ENCODE data around the gene RAB22A.
"Not testable (repeated sequence)": the region's sequence is repeated elsewhere in the genome, so short reads cannot be mapped to it uniquely, and the experiment has no call there.

RAB22A gene

DNA sequence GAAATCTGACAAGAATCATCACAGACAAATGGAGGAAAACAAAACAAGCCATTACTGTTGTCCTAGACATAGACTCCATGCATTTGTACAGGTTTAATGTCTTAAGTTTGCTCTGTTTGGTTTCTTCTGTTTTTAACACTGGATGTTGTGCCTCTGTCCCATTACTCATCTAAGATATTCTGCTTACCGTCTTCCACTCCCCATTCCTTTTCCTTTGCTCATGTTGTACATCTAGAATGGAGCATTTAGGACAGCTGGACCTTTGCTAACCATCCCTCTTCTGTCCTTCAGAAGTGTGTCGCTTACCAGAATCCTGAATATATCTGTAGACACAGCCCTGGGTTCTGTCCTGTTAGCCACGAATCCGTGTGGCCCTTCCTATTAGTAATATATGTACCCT, 35.2 kb downstream of the RAB22A start:
- DNase-seq (ENCODE audit: low spot score): no peak

DNA sequence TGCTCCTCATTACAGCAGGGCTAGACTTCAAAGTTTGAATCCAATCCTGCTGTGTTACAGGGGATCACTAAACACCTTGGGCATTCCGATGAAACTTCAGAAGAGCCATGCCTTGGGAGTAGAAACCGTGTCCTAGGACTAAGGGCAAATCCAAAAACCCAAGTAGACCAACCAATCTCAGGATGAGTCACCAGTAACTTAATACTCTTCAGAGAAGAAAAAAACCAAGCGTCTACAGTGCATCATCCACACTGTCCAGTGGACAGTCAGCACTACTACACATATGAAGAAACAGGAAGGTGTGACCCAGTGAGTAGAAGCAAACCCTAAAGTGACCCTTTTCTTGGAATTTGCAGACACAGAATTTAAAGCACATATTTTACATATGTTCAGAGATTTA, 40.1 kb downstream of the RAB22A start:
- DNase-seq (ENCODE audit: low spot score): no peak

DNA sequence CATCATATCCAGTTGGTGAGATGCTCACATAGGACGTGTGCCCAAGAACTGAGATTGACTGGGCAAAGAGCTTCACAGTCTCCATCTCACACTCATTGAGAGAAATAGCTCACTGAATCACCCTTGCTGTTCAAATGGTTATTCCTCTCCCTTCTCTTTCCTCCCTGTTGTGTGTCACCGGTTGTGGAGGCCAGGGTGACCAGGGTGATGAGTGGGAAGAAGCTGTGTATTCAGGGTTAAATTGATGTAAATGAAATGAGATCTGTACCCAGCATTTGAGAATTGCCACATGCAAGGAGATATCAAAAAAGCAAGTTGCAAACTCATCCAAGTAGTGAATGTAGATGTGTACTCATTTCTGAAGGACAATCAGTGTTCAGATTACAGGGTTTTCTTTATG, 43.0 kb downstream of the RAB22A start:
- no peak for DNase-seq (ENCODE audit: low spot score)

DNA sequence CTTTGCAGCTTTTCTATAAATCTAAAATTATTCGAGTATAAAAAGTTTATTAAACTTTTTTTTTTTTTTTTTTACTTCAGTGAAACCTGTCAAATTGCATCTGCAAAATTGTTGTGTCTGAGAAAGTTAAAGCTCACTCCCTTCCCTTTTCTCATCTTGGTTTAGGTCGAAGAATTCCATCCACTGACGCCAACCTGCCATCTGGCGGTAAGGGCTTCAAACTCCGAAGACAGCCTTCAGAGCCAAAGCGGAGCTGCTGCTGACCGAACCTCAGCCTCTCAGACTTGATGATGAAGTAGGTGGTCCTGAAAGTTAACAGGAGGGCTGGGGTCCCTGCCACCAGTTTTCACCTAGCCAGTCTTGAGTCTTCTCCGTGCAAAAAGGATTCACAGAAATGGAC, 49.9 kb downstream of the RAB22A start:
- no peak for DNase-seq (ENCODE audit: low spot score)

DNA sequence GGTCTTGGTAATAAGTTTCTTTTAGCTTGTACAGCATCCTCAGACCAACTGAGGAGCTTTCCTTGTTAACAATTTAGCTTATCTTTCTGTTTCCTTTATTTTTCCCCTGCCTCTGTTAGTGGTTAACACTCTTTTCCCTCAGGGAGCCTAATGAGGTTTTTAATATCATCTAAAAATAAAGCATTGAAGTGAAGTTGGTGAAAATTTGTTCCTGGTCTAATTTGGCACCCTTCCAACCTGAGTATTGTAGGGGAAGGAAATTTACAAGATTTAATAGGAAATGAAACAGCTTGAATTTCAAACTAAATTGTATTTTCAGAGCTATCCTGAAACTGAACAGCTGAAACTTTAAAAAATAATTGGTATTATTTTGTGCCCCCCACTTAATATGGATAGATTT, 51.4 kb downstream of the RAB22A start:
- DNase-seq (ENCODE audit: low spot score): no peak

DNA sequence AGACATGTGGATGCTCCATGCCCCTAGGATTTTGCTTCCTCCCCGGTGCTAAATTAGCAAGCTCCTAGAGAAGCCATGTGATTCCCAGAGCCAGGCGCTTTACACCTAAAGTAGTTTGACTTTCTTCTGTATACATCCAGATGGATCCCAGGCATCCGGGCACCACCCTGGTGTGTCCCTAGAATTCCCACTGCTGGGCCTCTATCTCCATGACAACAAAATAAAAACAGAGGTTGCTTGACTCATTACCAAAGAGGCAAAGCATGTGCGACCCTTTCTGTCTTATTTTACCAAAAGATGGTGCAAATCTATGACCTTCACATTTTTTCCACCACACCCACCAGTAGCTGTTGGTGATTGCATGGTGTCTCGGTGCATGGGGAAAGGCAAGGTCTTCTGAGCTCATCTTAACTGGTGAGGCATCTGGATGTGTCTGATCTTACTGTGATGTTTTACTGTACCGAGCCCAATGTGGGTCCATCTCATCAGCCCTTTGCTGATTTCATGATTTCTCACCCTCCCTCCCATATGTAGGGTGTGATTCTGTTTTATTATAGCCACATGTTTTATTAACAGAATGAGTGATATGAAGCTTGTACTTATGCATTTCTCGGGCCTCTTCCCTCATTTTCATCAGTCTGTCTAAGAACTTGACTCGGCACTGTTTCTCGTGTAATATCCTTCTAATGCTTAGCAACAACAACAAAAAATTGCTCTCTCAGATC, 52.1 kb downstream of the RAB22A start:
- DNase-seq (ENCODE audit: low spot score): no peak

DNA sequence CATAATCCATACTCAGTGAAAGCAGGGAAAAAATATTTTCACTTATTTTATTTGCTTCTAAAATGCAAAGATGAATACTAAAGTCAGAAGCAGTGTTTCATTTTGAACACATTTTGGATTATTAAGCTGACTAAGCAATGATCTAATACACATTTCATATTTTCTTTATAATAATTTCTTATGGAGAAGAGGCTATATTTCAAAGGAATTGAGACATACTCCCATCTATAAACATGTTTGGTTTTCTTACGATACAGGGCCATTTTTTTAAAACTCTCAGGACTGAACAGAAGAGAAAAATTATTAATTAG, 52.6 kb downstream of the RAB22A start:
- DNase-seq (ENCODE audit: low spot score): no peak

DNA sequence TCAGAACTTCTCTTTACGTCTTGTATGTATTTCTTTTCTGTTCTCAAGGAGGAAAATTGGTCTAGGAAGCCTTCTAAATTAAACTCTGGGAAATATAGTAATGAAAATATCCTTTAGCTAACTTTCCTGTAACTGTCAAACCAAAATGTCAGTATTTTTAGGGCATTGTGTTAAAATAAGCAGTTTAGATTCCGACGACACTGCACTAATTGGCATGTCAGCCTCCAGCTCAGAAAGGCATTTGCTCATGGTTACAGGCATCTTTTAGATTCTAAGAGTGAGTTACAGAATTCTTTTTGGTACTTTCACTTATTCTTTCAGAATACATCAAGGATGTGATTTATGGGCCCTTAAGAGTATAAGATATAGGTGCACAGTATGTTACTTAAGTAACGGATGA, 53.5 kb downstream of the RAB22A start:
- no peak for DNase-seq (ENCODE audit: low spot score)

DNA sequence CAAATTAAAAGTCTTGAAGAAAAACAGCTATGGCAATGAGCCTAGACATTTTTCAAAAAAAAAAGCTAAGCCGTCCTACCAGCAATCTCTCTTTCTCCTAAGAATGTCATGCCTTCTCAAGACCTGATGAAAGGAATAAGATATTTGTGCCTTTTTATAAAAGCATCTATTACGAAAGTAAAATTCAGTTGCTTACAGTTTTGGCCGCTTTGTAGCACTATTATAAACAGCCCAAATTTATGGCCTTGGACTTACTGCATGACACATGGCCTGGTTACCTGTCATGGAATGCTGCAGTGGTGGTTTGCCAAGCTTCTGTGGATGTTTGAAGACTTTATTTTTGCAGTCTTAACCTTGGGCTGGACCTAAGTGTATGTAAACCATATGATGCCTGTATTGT, 57.4 kb downstream of the RAB22A start:
- DNase-seq (ENCODE audit: low spot score): no peak

DNA sequence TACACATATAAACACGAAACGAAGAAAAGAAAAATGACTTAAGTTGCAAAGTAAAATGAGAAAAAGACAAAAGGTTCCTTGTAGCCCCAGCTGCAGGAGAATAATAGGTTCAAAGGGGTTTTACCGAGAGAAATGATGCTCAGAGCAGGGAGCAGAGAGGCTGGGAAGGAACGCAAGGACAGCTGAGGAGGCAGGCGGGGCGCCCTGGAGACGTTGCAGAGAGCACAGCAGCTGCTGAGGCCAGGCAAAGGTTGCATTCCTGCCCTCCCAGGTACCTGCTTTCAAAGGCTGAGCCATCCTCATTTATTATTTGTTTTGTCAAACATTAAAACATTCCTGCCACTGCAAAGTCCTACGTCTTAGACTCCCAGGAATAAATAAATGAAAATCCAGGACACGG, 63.3 kb downstream of the RAB22A start:
- no peak for DNase-seq (ENCODE audit: low spot score)

DNA sequence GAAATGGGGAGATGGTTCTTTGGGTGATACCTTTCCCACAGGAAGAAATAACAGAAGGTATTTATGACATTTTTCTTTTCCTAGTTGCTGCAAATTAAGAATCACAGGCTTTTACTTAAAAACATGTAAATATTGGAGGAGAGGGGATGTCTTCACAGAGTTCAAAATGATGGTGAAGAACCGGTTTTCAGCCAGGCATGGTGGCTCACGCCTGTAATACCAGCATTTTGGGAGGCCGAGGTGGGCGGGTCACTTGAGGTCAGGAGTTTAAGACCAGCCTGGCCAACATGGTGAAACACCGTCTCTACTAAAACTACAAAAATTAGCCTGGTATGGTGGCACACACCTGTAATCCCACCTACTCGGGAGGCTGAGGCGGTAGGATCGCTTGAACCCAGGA, 63.8 kb downstream of the RAB22A start:
- not testable (repeated sequence) for DNase-seq (ENCODE audit: low spot score)

DNA sequence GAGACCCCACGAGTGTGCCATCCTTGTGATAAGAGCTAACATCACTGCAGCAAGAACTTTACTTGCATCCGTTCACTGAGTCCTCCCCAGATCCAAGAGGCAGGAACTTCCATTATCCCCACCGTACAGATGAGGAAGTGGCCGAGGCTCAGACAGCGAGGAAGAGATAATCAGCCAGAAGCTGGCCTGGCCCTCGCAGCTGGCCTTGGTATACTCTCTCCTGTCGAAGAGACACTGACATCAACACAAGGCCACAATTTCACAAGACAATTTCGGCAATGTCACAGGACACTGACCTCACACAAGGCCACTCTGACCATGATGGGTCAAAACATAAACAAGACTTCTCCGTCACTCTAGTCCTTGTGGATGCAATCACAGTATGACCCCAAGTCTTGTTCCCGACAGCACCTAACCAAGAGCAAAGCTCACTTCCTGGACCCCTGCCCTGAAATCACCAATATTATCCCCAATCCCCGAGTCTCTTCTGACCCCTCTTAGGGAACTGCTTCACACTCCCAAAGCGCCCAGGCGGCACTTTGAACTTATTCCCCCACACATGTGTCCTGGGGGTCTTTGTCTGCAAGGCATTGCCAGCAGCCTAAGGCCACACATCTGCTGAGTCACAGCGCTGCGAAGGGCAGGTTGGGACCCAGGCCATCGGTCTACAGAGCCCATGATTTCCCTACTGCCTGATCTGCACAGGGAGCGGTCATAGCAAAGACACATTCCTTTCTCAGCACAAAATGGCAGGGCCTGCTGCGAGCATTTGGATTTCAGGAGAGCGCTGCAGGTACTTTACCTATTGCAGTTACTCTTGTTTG, 64.7 kb downstream of the RAB22A start:
- no peak for DNase-seq (ENCODE audit: low spot score)

DNA sequence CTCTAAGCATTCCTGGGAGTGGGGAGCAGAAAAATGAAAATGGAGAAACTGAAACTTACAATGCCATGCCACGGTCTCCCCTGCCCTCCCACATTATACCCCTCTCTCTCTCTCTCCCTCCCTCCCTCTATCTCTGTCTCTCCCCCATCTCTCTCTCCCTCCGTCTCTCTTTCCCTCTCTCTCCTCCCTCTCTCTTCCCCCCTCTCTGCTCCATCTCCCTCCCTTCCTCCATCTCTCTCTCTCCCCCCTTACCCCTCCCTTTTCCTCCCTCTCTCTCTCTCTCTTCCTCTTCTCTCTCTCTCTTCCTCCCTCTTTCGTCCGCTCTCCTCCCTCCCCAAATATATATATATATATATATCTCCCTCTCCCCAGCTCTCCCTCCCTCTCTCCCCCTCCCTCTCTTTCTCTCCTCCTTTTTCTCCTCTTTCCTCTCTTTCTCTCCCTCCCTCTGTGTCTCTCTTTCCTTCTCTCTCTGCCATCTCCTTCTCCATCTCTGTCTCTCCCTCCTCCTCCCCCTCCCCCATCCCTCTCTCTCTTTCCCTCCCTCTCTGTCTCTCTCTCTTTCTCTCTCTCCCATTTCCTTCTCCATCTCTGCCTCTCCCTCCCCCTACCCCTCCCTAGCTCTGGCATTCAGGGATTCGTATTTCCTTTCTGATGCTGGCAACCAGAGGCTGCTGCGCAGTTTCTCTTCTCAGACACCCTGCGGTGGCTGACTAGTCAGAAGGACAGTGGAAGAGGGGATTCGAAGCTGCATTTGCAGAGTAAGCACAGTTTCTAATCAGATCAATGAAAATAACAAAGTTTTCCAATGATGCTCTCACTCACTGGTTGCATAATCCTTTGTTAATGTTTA, 65.6 kb downstream of the RAB22A start:
- DNase-seq (ENCODE audit: low spot score): no peak

DNA sequence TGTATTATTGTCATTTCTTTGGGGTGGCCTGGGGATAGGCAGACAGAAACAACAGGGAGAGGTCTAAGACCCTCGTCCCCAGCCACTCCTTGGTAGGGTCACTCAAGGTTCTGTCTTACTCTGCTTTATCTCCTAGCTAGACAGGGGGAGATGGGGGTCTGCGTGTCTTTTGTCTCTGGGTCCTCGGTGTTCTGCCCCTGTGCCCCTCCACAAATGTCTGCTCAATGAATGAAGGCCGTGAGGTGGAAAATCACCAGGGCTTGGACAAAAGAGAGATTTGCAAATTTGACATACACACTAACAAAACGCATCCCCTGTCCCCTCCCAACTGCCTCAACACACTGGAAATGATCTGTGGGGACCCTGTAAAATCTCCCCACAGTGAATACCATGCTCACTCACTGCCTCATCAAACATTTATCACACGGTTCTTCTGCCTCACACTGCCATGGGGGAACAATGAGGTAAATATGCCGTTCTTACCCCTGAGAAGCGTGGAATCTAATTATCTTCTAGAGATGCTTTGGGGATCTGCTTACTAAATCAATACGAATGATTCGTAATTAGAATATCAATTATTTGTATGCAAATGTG, 66.3 kb downstream of the RAB22A start:
- no peak for DNase-seq (ENCODE audit: low spot score)

DNA sequence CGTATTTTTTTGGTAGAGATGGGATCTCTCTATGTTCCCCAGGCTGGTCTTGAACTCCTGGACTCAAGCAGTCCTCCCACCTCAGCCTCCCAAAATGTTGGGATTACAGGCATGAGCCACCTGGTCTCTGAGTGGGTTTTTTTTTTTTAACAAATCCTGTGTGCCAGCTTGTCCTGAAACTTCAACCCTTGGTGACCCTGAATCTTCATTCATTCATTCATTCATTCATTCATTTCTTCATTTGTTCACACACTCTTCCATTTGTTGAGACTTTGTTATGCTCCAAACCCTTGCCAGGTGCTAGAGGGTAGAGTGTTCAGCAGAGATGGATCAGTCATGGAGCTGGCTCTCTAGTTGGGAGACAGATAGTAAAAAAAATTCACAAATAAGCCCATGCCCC, 67.5 kb downstream of the RAB22A start:
- DNase-seq (ENCODE audit: low spot score): no peak

DNA sequence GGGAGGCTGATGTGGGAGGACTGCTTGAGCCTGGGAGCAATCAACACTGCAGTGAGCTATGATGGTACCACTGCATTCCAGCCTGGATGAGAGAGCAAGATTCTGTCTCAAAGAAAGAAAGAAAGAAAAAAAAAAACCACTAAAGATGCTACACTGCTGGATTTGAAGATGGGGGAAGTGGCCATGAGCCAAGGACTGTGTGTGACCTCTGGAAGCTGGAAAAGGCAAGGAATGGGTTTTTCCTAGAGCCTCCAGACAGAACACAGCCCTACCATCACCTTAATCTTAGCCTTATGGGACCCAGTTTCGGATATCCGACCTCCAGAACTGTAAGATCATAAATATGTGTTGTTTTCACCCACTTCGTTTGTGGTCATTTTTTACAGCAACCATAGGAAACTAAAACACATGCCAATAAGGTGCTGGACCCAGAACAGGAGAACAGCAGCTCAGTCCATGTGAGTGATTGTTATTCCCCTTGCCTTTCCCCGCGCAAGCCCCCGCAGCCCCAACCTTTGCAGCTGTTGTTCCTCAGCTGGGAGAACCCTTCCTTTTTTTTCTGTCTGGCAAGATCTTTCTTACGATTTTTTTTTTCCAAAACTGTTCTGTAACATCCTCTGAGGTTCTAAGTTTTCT, 68.4 kb downstream of the RAB22A start:
- no peak for DNase-seq (ENCODE audit: low spot score)

DNA sequence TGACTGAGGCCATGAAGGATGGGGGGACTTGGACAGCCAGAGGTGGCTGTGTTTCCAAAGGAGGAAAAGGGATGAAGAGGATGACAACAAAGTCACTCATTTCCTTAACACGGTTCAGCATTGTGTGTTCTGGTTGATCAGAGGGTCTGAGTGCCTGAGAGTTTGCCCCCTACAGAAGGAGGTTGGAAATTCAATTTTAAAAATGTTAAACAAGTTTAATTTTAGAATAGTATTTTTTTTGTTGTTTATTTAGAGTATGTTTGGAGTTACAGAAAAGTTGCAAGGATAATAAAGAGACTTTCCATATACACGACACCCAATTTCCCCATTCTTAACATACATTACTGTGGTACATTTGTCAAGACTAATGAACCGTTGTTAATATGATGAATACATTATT, 69.2 kb downstream of the RAB22A start:
- DNase-seq (ENCODE audit: low spot score): no peak

DNA sequence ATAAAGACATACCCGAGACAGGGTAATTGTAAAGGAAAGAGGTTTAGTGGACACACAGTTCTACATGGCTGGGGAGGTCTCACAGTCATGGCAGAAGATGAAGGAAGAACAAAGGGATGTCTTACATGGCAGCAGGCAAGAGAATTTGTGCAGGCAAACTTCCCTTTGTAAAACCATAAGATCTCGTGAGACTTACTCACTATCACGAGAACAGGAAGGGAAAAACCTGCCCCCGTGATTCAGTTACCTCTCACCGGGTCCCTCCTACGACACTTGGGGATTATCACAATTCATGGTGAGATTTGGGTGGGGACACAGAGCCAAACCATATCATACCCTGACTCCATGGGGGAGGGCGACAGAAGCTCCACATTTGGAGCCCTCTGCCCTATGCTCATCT, 72.1 kb downstream of the RAB22A start:
- DNase-seq (ENCODE audit: low spot score): no peak

DNA sequence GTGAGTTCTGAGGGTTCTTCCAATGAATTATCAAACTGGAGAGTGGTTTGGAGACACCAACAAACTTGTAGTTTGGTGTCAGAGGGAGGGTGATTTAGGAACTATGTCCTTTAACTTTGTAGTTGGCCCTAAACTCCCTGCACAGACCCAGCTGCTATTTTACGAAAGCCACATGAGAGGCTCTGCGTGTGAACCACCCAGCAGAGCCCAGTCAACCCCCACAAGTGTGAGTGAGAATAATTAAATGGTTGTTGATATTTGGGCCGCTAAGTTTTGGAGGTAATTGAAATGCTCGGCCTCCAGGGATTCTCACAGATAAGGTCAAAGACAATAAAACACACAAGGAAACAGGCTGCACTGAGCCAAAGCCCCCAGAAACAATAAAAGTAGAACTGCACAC, 72.6 kb downstream of the RAB22A start:
- no peak for DNase-seq (ENCODE audit: low spot score)

DNA sequence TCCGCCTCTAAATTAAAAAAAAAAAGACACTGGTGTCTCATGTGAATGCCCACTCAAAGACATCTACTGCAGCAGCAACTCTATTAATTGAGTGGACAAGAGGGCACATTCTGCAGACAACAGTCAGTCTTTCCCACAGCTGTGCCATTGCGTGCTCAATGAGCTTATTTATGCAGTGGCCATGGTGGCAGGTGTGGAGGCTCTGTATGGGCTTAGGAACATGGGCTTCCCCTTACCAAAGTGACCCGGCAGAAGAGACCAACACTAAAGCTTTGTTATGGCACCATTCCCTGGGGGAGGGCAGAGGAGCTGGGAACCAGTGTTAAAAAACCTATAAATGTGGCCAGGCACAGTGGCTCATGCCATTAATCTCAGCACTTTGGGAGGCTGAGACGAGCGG, 75.3 kb downstream of the RAB22A start:
- no peak for DNase-seq (ENCODE audit: low spot score)

DNA sequence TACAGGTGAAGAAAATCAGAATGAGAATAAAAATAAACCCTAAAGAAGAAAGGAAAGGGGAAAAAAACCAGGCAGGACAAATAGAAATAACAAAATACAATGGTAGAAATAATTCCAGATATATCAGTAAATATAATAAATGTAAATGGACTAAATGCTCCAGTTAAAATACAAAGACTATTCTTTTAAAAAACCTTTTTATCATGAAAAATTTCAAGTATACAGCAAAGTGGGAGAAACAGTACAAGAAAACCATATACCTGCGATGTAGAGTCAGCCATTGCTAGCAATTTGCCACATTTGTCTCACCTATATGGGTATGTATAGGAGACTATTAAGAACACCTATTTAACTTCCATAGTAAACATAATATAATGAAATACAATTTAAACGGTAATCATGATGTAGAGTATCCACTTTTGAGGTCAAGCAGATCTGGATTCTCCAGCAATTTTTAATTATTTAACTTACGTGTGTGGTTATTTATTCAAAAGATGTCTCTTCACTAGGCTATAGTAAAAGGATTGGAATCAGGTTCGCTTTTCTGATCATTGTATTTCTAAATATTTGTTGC, 78.6 kb downstream of the RAB22A start:
- no peak for DNase-seq (ENCODE audit: low spot score)

DNA sequence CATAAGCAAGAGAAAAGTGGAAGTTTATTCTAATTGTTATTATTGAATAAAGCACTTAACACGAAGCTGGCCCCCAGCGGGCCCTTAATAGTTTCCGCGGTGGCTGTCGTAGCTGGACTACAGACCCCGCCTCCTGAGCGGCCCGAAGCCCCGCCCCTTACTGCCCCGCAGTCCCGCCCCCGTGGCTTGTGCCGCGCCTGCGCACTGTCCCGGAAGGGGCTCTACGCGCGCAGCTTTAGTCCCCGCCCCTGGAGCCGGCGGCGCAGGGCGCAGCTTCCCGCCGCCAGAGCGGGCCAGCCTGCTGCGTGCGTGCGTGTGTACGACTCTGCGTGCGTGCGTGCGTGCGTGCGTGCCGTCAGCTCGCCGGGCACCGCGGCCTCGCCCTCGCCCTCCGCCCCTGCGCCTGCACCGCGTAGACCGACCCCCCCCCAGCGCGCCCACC, 79.4 kb downstream of the RAB22A start, which contains the start of gene VAPB:
TSS of gene VAPB (plus strand) at position 348 of the 442 bp plus-strand sequence. CDS start 231 bp downstream, outside the sequence.
- peak; percentile 99 for DNase-seq (ENCODE audit: low spot score)

All from D341Med (cell line).